Measurements from ENCODE around the gene XXYLT1. TPM values are rescaled to one million over a fixed set of nuclear protein-coding genes. Genes with fewer than 3 reads are reported as not detected.

Gene XXYLT1
- total RNA-seq, 1 donor from 2014 or later, result 8.9 TPM

GRCh38 chr3:195257454-195258448, 13.2 kb downstream of the XXYLT1 start:
- TF ChIP-seq CTCF (IDR thresholded peaks at IDR 0.05), result no peak
- intact Hi-C loops (cut with DNase I), result no loop called here
- Histone ChIP-seq H3K36me3 (no peaks in the 10 kb centered on the region), H3K27ac (peak overlapping the region; percentile 95), H3K9me3 (no peaks in the 10 kb centered on the region), H3K4me1 (peaks cover 29% of the 10 kb centered on the region), H3K27me3 (ENCODE audit: low read depth) (no peaks in the 10 kb centered on the region), H3K4me3 (no peak overlapping the region)
- ATAC-seq (no peak), DNase-seq (no peak)

GRCh38 chr3:195256639-195257453, 14.1 kb downstream of the XXYLT1 start:
- no peak overlapping the region for H3K27ac ChIP-seq
- H3K4me3 ChIP-seq, result no peak overlapping the region
- ATAC-seq (no peak), DNase-seq (no peak)
- H3K9me3 ChIP-seq, result no peaks in the 10 kb centered on the region
- peaks cover 29% of the 10 kb centered on the region for H3K4me1 ChIP-seq
- no peaks in the 10 kb centered on the region for H3K27me3 ChIP-seq (ENCODE audit: low read depth)
- intact Hi-C loops (cut with DNase I), result no loop called here
- H3K36me3 ChIP-seq, result no peaks in the 10 kb centered on the region
- no peak for TF ChIP-seq CTCF (IDR thresholded peaks at IDR 0.05)

- no peak for TF ChIP-seq CTCF (IDR thresholded peaks at IDR 0.05)
- Histone ChIP-seq H3K27ac (no peak overlapping the region), H3K4me3 (no peak overlapping the region), H3K4me1 (peaks cover 25% of the 10 kb centered on the region), H3K9me3 (no peaks in the 10 kb centered on the region), H3K36me3 (no peaks in the 10 kb centered on the region), H3K27me3 (ENCODE audit: low read depth) (no peaks in the 10 kb centered on the region)
- DNase-seq, result no peak
- intact Hi-C loops (cut with DNase I), result no loop called here
- ATAC-seq, result no peak
Measured at GRCh38 chr3:195255571-195256501, 15.1 kb downstream of the XXYLT1 start.

GRCh38 chr3:195255176-195255500, 15.8 kb downstream of the XXYLT1 start:
- H3K36me3 ChIP-seq, result no peaks in the 10 kb centered on the region
- no peak for DNase-seq
- H3K27me3 ChIP-seq (ENCODE audit: low read depth), result no peaks in the 10 kb centered on the region
- H3K4me3 ChIP-seq, result no peak overlapping the region
- TF ChIP-seq CTCF (IDR thresholded peaks at IDR 0.05), result no peak
- H3K27ac ChIP-seq, result no peak overlapping the region
- H3K9me3 ChIP-seq, result no peaks in the 10 kb centered on the region
- ATAC-seq, result no peak
- intact Hi-C loops (cut with DNase I), result no loop called here
- peaks cover 18% of the 10 kb centered on the region for H3K4me1 ChIP-seq
